ENCODE results near the gene CA11.

Gene CA11

GRCh38 chr19:48618278-48618915 is 27.6 kb downstream of the CA11 start:
- H3K4me1 ChIP-seq (ENCODE audit: insufficient read depth, low read length, severe bottlenecking) = peaks cover 55% of the 10 kb centered on the region

GRCh38 chr19:48617146-48617937 is 28.6 kb downstream of the CA11 start:
- H3K27me3 ChIP-seq (ENCODE audit: insufficient read depth, low read length) = no peaks in the 10 kb centered on the region
- TF ChIP-seq, protein P1, sequence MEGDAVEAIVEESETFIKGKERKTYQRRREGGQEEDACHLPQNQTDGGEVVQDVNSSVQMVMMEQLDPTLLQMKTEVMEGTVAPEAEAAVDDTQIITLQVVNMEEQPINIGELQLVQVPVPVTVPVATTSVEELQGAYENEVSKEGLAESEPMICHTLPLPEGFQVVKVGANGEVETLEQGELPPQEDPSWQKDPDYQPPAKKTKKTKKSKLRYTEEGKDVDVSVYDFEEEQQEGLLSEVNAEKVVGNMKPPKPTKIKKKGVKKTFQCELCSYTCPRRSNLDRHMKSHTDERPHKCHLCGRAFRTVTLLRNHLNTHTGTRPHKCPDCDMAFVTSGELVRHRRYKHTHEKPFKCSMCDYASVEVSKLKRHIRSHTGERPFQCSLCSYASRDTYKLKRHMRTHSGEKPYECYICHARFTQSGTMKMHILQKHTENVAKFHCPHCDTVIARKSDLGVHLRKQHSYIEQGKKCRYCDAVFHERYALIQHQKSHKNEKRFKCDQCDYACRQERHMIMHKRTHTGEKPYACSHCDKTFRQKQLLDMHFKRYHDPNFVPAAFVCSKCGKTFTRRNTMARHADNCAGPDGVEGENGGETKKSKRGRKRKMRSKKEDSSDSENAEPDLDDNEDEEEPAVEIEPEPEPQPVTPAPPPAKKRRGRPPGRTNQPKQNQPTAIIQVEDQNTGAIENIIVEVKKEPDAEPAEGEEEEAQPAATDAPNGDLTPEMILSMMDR (IDR thresholded peaks at IDR 0.05; ENCODE audit: low read length) = no peak
- TF ChIP-seq EZH2 (IDR thresholded peaks at IDR 0.05; ENCODE audit: borderline replicate concordance, low read length) = no peak
- no peak overlapping the region for H2AFZ ChIP-seq (ENCODE audit: low read length)
- peak overlapping the region; percentile 92 for H3K4me2 ChIP-seq (ENCODE audit: low read length)
- H3K9me2 ChIP-seq (ENCODE audit: low read depth, low read length) = no peaks in the 10 kb centered on the region
- peak overlapping the region; percentile 99 for H3K9ac ChIP-seq (ENCODE audit: low read length)
- peaks cover 50% of the 10 kb centered on the region for H3K36me3 ChIP-seq (ENCODE audit: insufficient read depth, low read length)
- no peak overlapping the region for H3K27ac ChIP-seq (ENCODE audit: low read depth, low read length, poor library complexity, severe bottlenecking)
- H3F3A ChIP-seq (ENCODE audit: insufficient read depth, low read length) = no peaks in the 10 kb centered on the region
- no peaks in the 10 kb centered on the region for H4K20me1 ChIP-seq (ENCODE audit: insufficient read depth, low read length)
- H3K4me1 ChIP-seq (ENCODE audit: insufficient read depth, low read length, severe bottlenecking) = peaks cover 47% of the 10 kb centered on the region
- peaks cover 20% of the 10 kb centered on the region for H3K79me2 ChIP-seq (ENCODE audit: insufficient read depth, low read length)
- H3K4me3 ChIP-seq (ENCODE audit: low read depth, low read length, poor library complexity, severe bottlenecking) = peak overlapping the region; percentile 95
- no peaks in the 10 kb centered on the region for H3K9me3 ChIP-seq (ENCODE audit: low read length)

More at GRCh38 chr19:48618278-48618915, 27.6 kb downstream of the CA11 start:
- Histone ChIP-seq H3K79me2 (ENCODE audit: insufficient read depth, low read length) (peaks cover 20% of the 10 kb centered on the region), H2AFZ (ENCODE audit: low read length) (no peak overlapping the region), H4K20me1 (ENCODE audit: insufficient read depth, low read length) (no peaks in the 10 kb centered on the region), H3K4me3 (ENCODE audit: low read depth, low read length, poor library complexity, severe bottlenecking) (peak overlapping the region; percentile 95), H3K9me2 (ENCODE audit: low read depth, low read length) (no peaks in the 10 kb centered on the region), H3K9me3 (ENCODE audit: low read length) (no peaks in the 10 kb centered on the region), H3K27me3 (ENCODE audit: insufficient read depth, low read length) (no peaks in the 10 kb centered on the region), H3F3A (ENCODE audit: insufficient read depth, low read length) (no peaks in the 10 kb centered on the region), H3K9ac (ENCODE audit: low read length) (peak overlapping the region; percentile 99), H3K27ac (ENCODE audit: low read depth, low read length, poor library complexity, severe bottlenecking) (peak overlapping the region; percentile 65), H3K4me2 (ENCODE audit: low read length) (peak overlapping the region; percentile 92), H3K36me3 (ENCODE audit: insufficient read depth, low read length) (peaks cover 44% of the 10 kb centered on the region)
- no peak for TF ChIP-seq EZH2 (IDR thresholded peaks at IDR 0.05; ENCODE audit: borderline replicate concordance, low read length)
- TF ChIP-seq, protein P1 (IDR thresholded peaks at IDR 0.05; ENCODE audit: low read length) = no peak

- Histone ChIP-seq H3K4me3 (ENCODE audit: low read depth, low read length, poor library complexity, severe bottlenecking) (peak overlapping the region; percentile 95), H3K27me3 (ENCODE audit: insufficient read depth, low read length) (no peaks in the 10 kb centered on the region), H3K9me3 (ENCODE audit: low read length) (no peaks in the 10 kb centered on the region), H3K9me2 (ENCODE audit: low read depth, low read length) (no peaks in the 10 kb centered on the region), H3K4me1 (ENCODE audit: insufficient read depth, low read length, severe bottlenecking) (peaks cover 46% of the 10 kb centered on the region), H3K79me2 (ENCODE audit: insufficient read depth, low read length) (peaks cover 20% of the 10 kb centered on the region), H4K20me1 (ENCODE audit: insufficient read depth, low read length) (no peaks in the 10 kb centered on the region), H3K4me2 (ENCODE audit: low read length) (peak overlapping the region; percentile 92), H3K9ac (ENCODE audit: low read length) (peak overlapping the region; percentile 99), H3F3A (ENCODE audit: insufficient read depth, low read length) (no peaks in the 10 kb centered on the region), H2AFZ (ENCODE audit: low read length) (no peak overlapping the region), H3K36me3 (ENCODE audit: insufficient read depth, low read length) (peaks cover 50% of the 10 kb centered on the region), H3K27ac (ENCODE audit: low read depth, low read length, poor library complexity, severe bottlenecking) (no peak overlapping the region)
- TF ChIP-seq EZH2 (IDR thresholded peaks at IDR 0.05; ENCODE audit: borderline replicate concordance, low read length) = no peak
- TF ChIP-seq, protein P1 (IDR thresholded peaks at IDR 0.05; ENCODE audit: low read length) = no peak
Measured at GRCh38 chr19:48616491-48617056, 29.4 kb downstream of the CA11 start.

Measured in OCI-LY1 (cell line).